Thoracic aorta (tissue), 2 donors: ENCODE results near the gene EHMT2. TPM values are rescaled to one million over a fixed set of nuclear protein-coding genes. Genes with fewer than 3 reads are reported as not detected.
A peak's percentile ranks its signal among the peaks of the same experiment; 100 is the strongest.

ENCODE experiments used
- ATAC-seq: fragments of 150-250 bp; one replicate; pipeline ENCODE4 v1.8.0; 2017; ENCODE audit warnings: low read depth; ENCODE audit not compliant: insufficient number of reproducible peaks, low FRiP score
- DNase-seq: peaks from one replicate; pipeline ENCODE4 v3.0.0-alpha.2; 2020; ENCODE audit warnings: low spot score
- H3K27ac ChIP-seq, 2 donors: fragments of 200-600 bp; sonication (generic); 1 replicate in 1 of 2; 2 replicates in 1 of 2; pipeline ENCODE4 v1.5.1; 2016; ENCODE audit warnings: mild to moderate bottlenecking in 2 of 2, moderate library complexity in 2 of 2
- H3K27me3 ChIP-seq: fragments of 200-600 bp; sonication (generic); replicated peaks from 2 replicates; pipeline ENCODE4 v1.6.0; 2016; ENCODE audit warnings: mild to moderate bottlenecking; ENCODE audit not compliant: insufficient read depth
- H3K36me3 ChIP-seq: fragments of 200-600 bp; sonication (generic); one replicate; pipeline ENCODE4 v1.5.1; 2016
- H3K4me1 ChIP-seq, 2 donors: fragments of 200-600 bp; sonication (generic); 1 replicate in 1 of 2; 2 replicates in 1 of 2; pipeline versions ENCODE4 v1.5.1 to v1.6.0; 2016; ENCODE audit warnings: low read depth in 2 of 2, mild to moderate bottlenecking in 1 of 2; ENCODE audit not compliant: control insufficient read depth in 1 of 2
- H3K4me3 ChIP-seq: fragments of 200-600 bp; sonication (generic); 2 replicates; pipeline ENCODE4 v1.5.1; 2016; ENCODE audit warnings: mild to moderate bottlenecking
- H3K9me3 ChIP-seq: fragments of 200-600 bp; sonication (generic); 2 replicates; pipeline ENCODE4 v1.5.1; 2016
- total RNA-seq, 2 donors: library from RNA; depleted of rRNA; stranded (reverse); fragments of >200 nt; gene quantifications; one replicate each; pipeline versions ENCODE4 v1.1.0 to v1.2.3, GENCODE V29; 2016
- TF ChIP-seq, protein P1 (sequence below): fragments of 200-600 bp; sonication (generic); IDR thresholded peaks from one replicate; pipeline ENCODE4 v1.5.1; 2019; ENCODE audit warnings: antibody characterized with exemption

The EHMT2 gene
- 10 to 100 TPM; 19.5 to 33.2 TPM for total RNA-seq

DNA sequence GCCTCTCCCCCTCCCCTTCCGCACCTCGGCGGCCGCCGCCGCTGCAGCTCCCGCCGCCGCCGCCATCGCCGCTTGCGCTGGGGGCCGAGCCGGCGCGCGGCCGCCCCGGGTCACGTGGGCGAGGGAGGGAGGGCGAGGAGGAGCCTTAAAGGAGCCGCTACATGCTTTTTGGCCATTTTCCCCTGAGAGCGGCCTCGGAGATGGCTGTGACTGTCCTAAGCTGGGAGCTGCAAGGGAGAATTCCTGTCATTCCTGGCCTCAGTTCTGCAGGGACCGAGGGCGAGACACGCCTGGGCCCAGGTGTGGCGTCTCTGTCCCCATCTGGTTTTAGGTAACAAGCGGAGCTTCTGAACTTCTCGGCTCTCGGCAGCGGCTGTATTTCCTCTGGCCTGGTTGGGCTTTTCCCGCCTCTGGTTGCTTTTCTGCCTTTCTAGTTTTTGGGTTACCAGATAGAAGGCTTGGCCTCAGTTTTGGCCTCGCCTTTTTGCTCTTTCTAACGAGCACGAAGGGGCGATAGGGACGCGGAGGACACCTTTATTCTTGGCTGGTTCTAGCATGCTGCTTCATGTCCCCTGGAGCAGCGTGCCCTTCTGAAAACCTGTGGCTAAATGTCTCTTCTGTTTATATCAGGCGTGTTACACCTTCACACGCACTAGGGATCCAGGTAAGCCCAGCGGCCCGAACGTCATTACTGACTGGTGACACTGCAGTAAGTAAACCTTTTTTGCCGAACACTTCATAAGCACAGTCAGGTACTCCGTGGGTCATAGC lies at the start of gene EHMT2:
Gene EHMT2 (minus strand): TSS at position 87 of the 771 bp plus-strand sequence. CDS start 21 bp downstream, at position 66.
- peak within 1 kb of the TSS; percentile 65 to 82 for H3K27ac ChIP-seq
- DNase-seq, result peak; percentile 36
- peaks cover 13 to 28% of the 10 kb centered on the region in 2 donors for H3K4me1 ChIP-seq
- H3K9me3 ChIP-seq, result no peaks in the 10 kb centered on the region
- H3K27me3 ChIP-seq, result no peaks in the 10 kb centered on the region
- H3K36me3 ChIP-seq, result peaks cover 13% of the 10 kb centered on the region
- ATAC-seq, result peak; percentile 39
- TF ChIP-seq, protein P1, sequence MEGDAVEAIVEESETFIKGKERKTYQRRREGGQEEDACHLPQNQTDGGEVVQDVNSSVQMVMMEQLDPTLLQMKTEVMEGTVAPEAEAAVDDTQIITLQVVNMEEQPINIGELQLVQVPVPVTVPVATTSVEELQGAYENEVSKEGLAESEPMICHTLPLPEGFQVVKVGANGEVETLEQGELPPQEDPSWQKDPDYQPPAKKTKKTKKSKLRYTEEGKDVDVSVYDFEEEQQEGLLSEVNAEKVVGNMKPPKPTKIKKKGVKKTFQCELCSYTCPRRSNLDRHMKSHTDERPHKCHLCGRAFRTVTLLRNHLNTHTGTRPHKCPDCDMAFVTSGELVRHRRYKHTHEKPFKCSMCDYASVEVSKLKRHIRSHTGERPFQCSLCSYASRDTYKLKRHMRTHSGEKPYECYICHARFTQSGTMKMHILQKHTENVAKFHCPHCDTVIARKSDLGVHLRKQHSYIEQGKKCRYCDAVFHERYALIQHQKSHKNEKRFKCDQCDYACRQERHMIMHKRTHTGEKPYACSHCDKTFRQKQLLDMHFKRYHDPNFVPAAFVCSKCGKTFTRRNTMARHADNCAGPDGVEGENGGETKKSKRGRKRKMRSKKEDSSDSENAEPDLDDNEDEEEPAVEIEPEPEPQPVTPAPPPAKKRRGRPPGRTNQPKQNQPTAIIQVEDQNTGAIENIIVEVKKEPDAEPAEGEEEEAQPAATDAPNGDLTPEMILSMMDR, result no peak
- peak within 1 kb of the TSS; percentile 92 for H3K4me3 ChIP-seq

DNA sequence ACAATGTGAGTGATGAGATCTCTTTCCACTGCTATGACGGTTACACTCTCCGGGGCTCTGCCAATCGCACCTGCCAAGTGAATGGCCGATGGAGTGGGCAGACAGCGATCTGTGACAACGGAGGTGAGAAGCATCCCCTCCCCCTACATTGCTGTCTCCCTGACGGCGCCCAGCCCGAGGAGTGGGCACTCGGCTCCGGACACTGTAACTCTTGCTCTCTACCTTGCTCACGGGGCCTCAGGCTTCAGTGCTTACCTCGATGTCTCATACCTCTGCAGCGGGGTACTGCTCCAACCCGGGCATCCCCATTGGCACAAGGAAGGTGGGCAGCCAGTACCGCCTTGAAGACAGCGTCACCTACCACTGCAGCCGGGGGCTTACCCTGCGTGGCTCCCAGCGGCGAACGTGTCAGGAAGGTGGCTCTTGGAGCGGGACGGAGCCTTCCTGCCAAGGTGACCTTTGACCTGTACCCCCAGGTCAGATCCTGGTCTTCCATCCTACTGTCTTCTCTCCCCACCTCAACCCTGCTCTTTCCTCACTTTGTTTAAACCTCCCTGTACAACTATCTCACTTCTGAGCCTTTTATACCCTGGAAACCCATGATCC lies 49.7 kb upstream of the EHMT2 start:
- TF ChIP-seq, protein P1, result no peak
- no peak overlapping the region for H3K4me3 ChIP-seq
- peaks cover 8% of the 10 kb centered on the region for H3K36me3 ChIP-seq
- H3K27me3 ChIP-seq, result no peaks in the 10 kb centered on the region
- no peaks in the 10 kb centered on the region for H3K9me3 ChIP-seq
- ATAC-seq (no peak), DNase-seq (no peak)
- H3K27ac ChIP-seq, result no peak overlapping the region
- H3K4me1 ChIP-seq, result peaks cover 12 to 29% of the 10 kb centered on the region in 2 donors

DNA sequence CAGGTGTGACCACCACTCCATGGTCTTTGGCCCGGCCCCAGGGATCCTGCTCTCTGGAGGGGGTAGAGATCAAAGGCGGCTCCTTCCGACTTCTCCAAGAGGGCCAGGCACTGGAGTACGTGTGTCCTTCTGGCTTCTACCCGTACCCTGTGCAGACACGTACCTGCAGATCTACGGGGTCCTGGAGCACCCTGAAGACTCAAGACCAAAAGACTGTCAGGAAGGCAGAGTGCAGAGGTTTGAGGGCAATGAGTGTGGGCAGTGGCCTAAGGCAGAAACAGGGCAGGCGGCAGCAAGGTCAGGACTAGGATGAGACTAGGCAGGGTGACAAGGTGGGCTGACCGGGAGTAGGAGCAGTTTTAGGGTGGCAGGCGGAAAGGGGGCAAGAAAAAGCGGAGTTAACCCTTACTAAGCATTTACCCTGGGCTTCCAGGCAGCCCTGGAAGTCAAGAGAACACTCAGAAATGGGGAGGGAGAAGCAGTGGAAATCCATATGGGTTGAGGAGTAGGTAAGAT lies 48.9 kb upstream of the EHMT2 start:
- Histone ChIP-seq H3K9me3 (no peaks in the 10 kb centered on the region), H3K27ac (peak overlapping the region; percentile 94 to 95), H3K36me3 (peaks cover 3% of the 10 kb centered on the region), H3K4me1 (peaks cover 12 to 29% of the 10 kb centered on the region in 2 donors), H3K27me3 (no peaks in the 10 kb centered on the region), H3K4me3 (peak overlapping the region; percentile 59)
- TF ChIP-seq, protein P1, result no peak
- ATAC-seq (no peak), DNase-seq (no peak)

DNA sequence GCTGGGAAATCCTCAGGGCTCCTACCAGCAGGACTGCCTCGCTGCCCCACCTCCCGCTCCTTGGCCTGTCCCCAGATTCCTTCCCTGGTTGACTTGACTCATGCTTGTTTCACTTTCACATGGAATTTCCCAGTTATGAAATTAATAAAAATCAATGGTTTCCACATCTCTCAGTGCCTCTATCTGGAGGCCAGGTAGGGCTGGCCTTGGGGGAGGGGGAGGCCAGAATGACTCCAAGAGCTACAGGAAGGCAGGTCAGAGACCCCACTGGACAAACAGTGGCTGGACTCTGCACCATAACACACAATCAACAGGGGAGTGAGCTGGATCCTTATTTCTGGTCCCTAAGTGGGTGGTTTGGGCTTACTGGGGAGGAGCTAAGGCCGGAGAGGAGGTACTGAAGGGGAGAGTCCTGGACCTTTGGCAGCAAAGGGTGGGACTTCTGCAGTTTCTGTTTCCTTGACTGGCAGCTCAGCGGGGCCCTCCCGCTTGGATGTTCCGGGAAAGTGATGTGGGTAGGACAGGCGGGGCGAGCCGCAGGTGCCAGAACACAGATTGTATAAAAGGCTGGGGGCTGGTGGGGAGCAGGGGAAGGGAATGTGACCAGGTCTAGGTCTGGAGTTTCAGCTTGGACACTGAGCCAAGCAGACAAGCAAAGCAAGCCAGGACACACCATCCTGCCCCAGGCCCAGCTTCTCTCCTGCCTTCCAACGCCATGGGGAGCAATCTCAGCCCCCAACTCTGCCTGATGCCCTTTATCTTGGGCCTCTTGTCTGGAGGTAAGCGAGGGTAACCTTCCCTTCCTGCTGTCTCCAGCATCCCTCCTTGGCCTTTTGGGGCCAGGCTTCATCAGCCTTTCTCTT lies 48.2 kb upstream of the EHMT2 start, which contains the start of gene CFB:
Gene CFB (plus strand): TSS at position 589 of the 863 bp plus-strand sequence. CDS start 127 bp downstream, at position 716.
- Histone ChIP-seq H3K36me3 (no peaks in the 10 kb centered on the region), H3K27ac (peak within 1 kb of the TSS; percentile 94 to 95), H3K4me1 (peaks cover 12 to 29% of the 10 kb centered on the region in 2 donors), H3K27me3 (no peaks in the 10 kb centered on the region), H3K4me3 (peak within 1 kb of the TSS; percentile 59), H3K9me3 (no peaks in the 10 kb centered on the region)
- DNase-seq, result peak; percentile 80
- ATAC-seq, result peak; percentile 84
- TF ChIP-seq, protein P1, result no peak
